Adrenal gland (tissue), 12 donors: ENCODE data around the gene ERCC4. TPM values are rescaled to one million over a fixed set of nuclear protein-coding genes. Genes with fewer than 3 reads are reported as not detected.

Experiments used
- DNase-seq, 7 donors: peaks; one replicate each; pipeline ENCODE4 v3.0.0-alpha.2; 2019 to 2020
- H3K27ac ChIP-seq, 5 donors: fragments of 200-600 bp; sonication (generic) in 4 of 5; 1 replicate in 3 of 5; 2 replicates in 2 of 5; pipeline versions ENCODE4 v1.5.1 to v1.8.0; 2016 to 2020; ENCODE audit warnings: mild to moderate bottlenecking in 1 of 5
- H3K27me3 ChIP-seq: fragments of 200-600 bp; 2 replicates; pipeline ENCODE4 v1.8.0; 2021
- H3K36me3 ChIP-seq, 2 donors: fragments of 200-600 bp; replicated peaks in 1 of 2; 1 replicate in 1 of 2; 2 replicates in 1 of 2; pipeline versions ENCODE4 v1.5.1 to v1.8.0; 2018 to 2022
- H3K4me1 ChIP-seq, 2 donors: fragments of 200-600 bp; replicated peaks in 1 of 2; 1 replicate in 1 of 2; 2 replicates in 1 of 2; pipeline versions ENCODE4 v1.5.1 to v1.8.0; 2018 to 2021
- H3K4me3 ChIP-seq, 4 donors: fragments of 200-600 bp; sonication (generic) in 3 of 4; one replicate each; pipeline ENCODE4 v1.5.1; 2016 to 2018
- H3K9me3 ChIP-seq, 3 donors: fragments of 200-600 bp; sonication (generic) in 1 of 3; replicated peaks in 1 of 3; 1 replicate in 2 of 3; 2 replicates in 1 of 3; pipeline versions ENCODE4 v1.5.1 to v1.8.0; 2016 to 2021
- CTCF ChIP-seq, 6 experiments: fragments of 450-650 bp in 4 of 6; fragments of 200-600 bp in 2 of 6; sonication (generic) in 1 of 6; IDR thresholded peaks; 1 replicate in 5 of 6; 2 replicates in 1 of 6; pipeline versions ENCODE4 v1.5.1 to v1.8.0; 2016 to 2021; ENCODE audit warnings: antibody characterized with exemption in 6 of 6, mild to moderate bottlenecking in 2 of 6, moderate library complexity in 1 of 6
- POLR2A ChIP-seq, 2 donors: fragments of 450-650 bp; IDR thresholded peaks; one replicate each; pipeline ENCODE4 v1.6.1; 2017; ENCODE audit warnings: antibody characterized with exemption in 2 of 2, mild to moderate bottlenecking in 2 of 2, moderate library complexity in 1 of 2
- WGBS, 4 donors: extraction: QIAGEN DNeasy Blood & Tissue Kit in 2 of 4; methylation state at CpG; one replicate each; pipeline versions ENCODE4 v1.1.5 to v1.1.7; 2013 to 2017; 5-methylcytosine and 5-hydroxymethylcytosine counted together
- intact Hi-C, 2 donors: fragments of 100-400 bp; cut with DNase I; formaldehyde crosslinking; loops; one replicate each; pipeline versions ENCODE4 v1.14.1 to v1.15.0; 2022 to 2023
- polyA plus RNA-seq, 3 donors: library from polyadenylated mRNA; stranded (reverse); fragments of 200-250 nt in 2 of 3; fragments of 350-450 nt in 1 of 3; fragmentation: Illumina TruSeq in 1 of 3; extraction: RNeasy Lipid Tissue Mini Kit (QIAGEN cat#74804) in 1 of 3; gene quantifications; one replicate each; pipeline ENCODE4 v1.2.3, GENCODE V29; 2013 to 2014
- total RNA-seq, 9 donors: library from RNA; depleted of rRNA in 4 of 9; stranded (reverse); fragments of >200 nt in 4 of 9; fragments of 120-200 nt in 1 of 9; fragmentation: NEBNext Ultra II Directional in 1 of 9; extraction: Animal tissue kit (Norgen Biotek cat#: 25700) in 1 of 9; gene quantifications; one replicate each; pipeline versions ENCODE4 v1.1.0 to v1.2.4, GENCODE V29; 2013 to 2023
- donor health status: healthy with polysubstance abuse.
- donor health status: Bipolar disorder and iron deficiency.
- donor health status: DM: yes; HTN: yes; CAD: no.
- donor health status: DM: no; HTN: no; CAD: no.
- donor health status: DM: no; HTN: no; CAD: no.
- donor health status: DM: yes; HTN: yes; CAD: no.

Gene ERCC4
- total and polyA plus RNA-seq, 12 donors: 2.8 to 27.9 (median 15.4) TPM

- Histone ChIP-seq H3K27ac (peak overlapping the region; percentile 28 to 83 (median 35)), H3K4me1 (peaks cover 4 to 23% of the 10 kb centered on the region in 2 donors), H3K9me3 (no peaks in the 10 kb centered on the region), H3K27me3 (no peaks in the 10 kb centered on the region), H3K36me3 (peaks cover 0 to 15% of the 10 kb centered on the region in 2 donors), H3K4me3 (no peak overlapping the region)
- peak; percentile 58 to 89 (median 84) for DNase-seq
- WGBS, 4 donors: 16 to 28% (median 24%) methylated on average over 3 of the region's 3 CpGs
- intact Hi-C loops: loop anchor here in 1 of 2 donors (10.0 kb wide), 1 partner anchor 348 kb away; no protein-coding TSS in a partner anchor
- TF ChIP-seq CTCF (IDR thresholded peaks at IDR 0.05) (no peak), POLR2A (IDR thresholded peaks at IDR 0.05) (no peak)
Measured at GRCh38 chr16:13936596-13937081, 16.7 kb downstream of the ERCC4 start.

DNA sequence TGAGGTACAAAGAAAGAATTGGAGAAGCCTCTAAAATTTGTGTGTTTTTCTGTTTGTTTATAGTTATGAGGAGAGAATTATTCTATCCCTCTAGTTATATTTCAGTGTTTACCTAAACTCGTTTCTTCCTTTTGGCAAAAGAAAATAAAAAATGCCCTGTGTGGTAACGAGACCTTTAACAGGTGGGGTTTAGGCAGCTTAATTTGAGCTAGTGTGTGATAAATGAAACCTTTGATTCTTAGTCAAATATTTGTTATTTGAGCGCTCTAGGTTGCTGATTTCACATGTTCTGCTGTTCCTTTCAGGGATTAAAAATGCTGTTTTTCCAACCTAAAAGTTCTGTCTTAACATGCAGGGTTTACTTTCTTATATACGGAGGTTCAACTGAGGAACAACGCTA lies 17.5 kb downstream of the ERCC4 start:
- intact Hi-C loops: loop anchor here in 1 of 2 donors (10.0 kb wide), 1 partner anchor 347 kb away; no protein-coding TSS in a partner anchor
- 84 to 90% (median 87%) methylated on average over 5 of the region's 5 CpGs for WGBS, 4 donors
- TF ChIP-seq POLR2A (IDR thresholded peaks at IDR 0.05) (no peak), CTCF (IDR thresholded peaks at IDR 0.05) (no peak)
- H3K4me1 ChIP-seq: peaks cover 4 to 23% of the 10 kb centered on the region in 2 donors
- H3K9me3 ChIP-seq: no peaks in the 10 kb centered on the region
- no peak overlapping the region for H3K4me3 ChIP-seq
- no peaks in the 10 kb centered on the region for H3K27me3 ChIP-seq
- DNase-seq: no peak
- H3K36me3 ChIP-seq: peaks cover 0 to 15% of the 10 kb centered on the region in 2 donors
- H3K27ac ChIP-seq: peak overlapping the region in 4 of 5 donors; percentile 17 to 83 (median 56)

GRCh38 chr16:13938480-13938879 lies 18.5 kb downstream of the ERCC4 start:
- intact Hi-C loops: loop anchor here in 1 of 2 donors (10.0 kb wide), 1 partner anchor 346 kb away; no protein-coding TSS in a partner anchor
- H3K36me3 ChIP-seq: peaks cover 0 to 15% of the 10 kb centered on the region in 2 donors
- WGBS, 4 donors: 87 to 97% (median 90%) methylated on average over 4 of the region's 4 CpGs

GRCh38 chr16:13939821-13940220 lies 19.9 kb downstream of the ERCC4 start:
- intact Hi-C loops: loop anchor here (10.0 kb wide), 2 partner anchors 125 to 345 kb away; no protein-coding TSS in a partner anchor
- TF ChIP-seq CTCF (IDR thresholded peaks at IDR 0.05): no peak
- Histone ChIP-seq H3K36me3 (peaks cover 0 to 13% of the 10 kb centered on the region in 2 donors), H3K9me3 (no peaks in the 10 kb centered on the region), H3K4me1 (peaks cover 4 to 23% of the 10 kb centered on the region in 2 donors), H3K4me3 (no peak overlapping the region), H3K27ac (no peak overlapping the region), H3K27me3 (no peaks in the 10 kb centered on the region)
- no peak for DNase-seq
- 83 to 94% (median 90%) methylated on average over 2 to 5 of the region's 5 CpGs for WGBS, 4 donors

More at GRCh38 chr16:13938480-13938879, 18.5 kb downstream of the ERCC4 start:
- no peaks in the 10 kb centered on the region for H3K9me3 ChIP-seq
- H3K27ac ChIP-seq: peak overlapping the region in 1 of 5 donors; percentile 20
- H3K4me1 ChIP-seq: peaks cover 4 to 23% of the 10 kb centered on the region in 2 donors
- no peak for TF ChIP-seq CTCF (IDR thresholded peaks at IDR 0.05)
- TF ChIP-seq POLR2A (IDR thresholded peaks at IDR 0.05): no peak
- H3K27me3 ChIP-seq: no peaks in the 10 kb centered on the region
- H3K4me3 ChIP-seq: no peak overlapping the region
- DNase-seq: no peak
